Glutamatergic neuron (in vitro differentiated cells): ENCODE results near the gene TTC13. TPM values are rescaled to one million over a fixed set of nuclear protein-coding genes. Genes with fewer than 3 reads are reported as not detected.
"Not testable (repeated sequence)": the region's sequence is repeated elsewhere in the genome, so short reads cannot be mapped to it uniquely, and the experiment has no call there.

Experiments used
- DNase-seq: peaks from one replicate; pipeline ENCODE4 v3.0.0; 2022
- H3K27ac Mint-ChIP-seq: one replicate; pipeline ENCODE4 v1.8.0; 2020; ENCODE audit warnings: mild to moderate bottlenecking, mixed read lengths, inconsistent platforms; ENCODE audit not compliant: unreplicated experiment
- H3K27me3 Mint-ChIP-seq: one replicate; pipeline ENCODE4 v1.8.0; 2020; ENCODE audit warnings: mild to moderate bottlenecking, moderate library complexity, mixed read lengths, inconsistent platforms; ENCODE audit not compliant: unreplicated experiment
- H3K36me3 Mint-ChIP-seq: one replicate; pipeline ENCODE4 v1.8.0; 2020; ENCODE audit warnings: mild to moderate bottlenecking, mixed read lengths, inconsistent platforms; ENCODE audit not compliant: unreplicated experiment
- H3K4me1 Mint-ChIP-seq: one replicate; pipeline ENCODE4 v1.8.0; 2020; ENCODE audit warnings: mild to moderate bottlenecking, low read depth, mixed read lengths, inconsistent platforms; ENCODE audit not compliant: unreplicated experiment
- H3K4me3 Mint-ChIP-seq: one replicate; pipeline ENCODE4 v1.8.0; 2020; ENCODE audit warnings: mild to moderate bottlenecking, mixed read lengths, inconsistent platforms; ENCODE audit not compliant: unreplicated experiment
- H3K9me3 Mint-ChIP-seq: one replicate; pipeline ENCODE4 v1.8.0; 2020; ENCODE audit warnings: mild to moderate bottlenecking, moderate library complexity, mixed read lengths, inconsistent platforms; ENCODE audit not compliant: unreplicated experiment
- total RNA-seq: library from RNA; stranded (reverse); fragmentation: NEBNext Ultra II Directional; extraction: Animal tissue kit (Norgen Biotek cat#: 25700); gene quantifications from one replicate; pipeline ENCODE4 v1.2.1, GENCODE V29; 2021; ENCODE audit not compliant: unreplicated experiment
- TF ChIP-seq, protein P1 (sequence below): fragments of 200-600 bp; sonication (generic); IDR thresholded peaks from one replicate; pipeline ENCODE4 v1.5.0; 2021; ENCODE audit not compliant: partially characterized antibody, unreplicated experiment

Gene TTC13
- total RNA-seq, 1 donor from 2014 or later, result 25.1 TPM

DNA sequence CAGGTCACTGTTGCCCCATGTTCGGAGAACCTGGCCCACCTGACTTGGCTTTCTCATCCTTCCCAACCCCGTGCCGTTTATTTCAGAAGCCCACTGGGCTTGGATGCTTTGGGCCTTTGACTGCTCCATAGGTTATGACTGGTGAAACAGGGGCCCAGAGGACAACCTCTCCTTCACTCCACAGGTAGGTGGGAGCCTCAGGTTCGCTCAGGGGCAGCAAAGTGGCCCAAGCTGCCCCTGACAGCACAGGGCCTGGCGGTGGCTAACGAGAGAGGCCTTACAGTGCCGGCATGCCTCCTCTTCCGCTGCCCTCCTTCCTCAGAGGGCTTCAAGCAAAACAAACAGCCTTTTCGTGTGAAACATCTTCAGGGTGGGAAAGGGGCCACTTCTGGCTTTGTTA lies 44.5 kb upstream of the TTC13 start:
- TF ChIP-seq, protein P1, sequence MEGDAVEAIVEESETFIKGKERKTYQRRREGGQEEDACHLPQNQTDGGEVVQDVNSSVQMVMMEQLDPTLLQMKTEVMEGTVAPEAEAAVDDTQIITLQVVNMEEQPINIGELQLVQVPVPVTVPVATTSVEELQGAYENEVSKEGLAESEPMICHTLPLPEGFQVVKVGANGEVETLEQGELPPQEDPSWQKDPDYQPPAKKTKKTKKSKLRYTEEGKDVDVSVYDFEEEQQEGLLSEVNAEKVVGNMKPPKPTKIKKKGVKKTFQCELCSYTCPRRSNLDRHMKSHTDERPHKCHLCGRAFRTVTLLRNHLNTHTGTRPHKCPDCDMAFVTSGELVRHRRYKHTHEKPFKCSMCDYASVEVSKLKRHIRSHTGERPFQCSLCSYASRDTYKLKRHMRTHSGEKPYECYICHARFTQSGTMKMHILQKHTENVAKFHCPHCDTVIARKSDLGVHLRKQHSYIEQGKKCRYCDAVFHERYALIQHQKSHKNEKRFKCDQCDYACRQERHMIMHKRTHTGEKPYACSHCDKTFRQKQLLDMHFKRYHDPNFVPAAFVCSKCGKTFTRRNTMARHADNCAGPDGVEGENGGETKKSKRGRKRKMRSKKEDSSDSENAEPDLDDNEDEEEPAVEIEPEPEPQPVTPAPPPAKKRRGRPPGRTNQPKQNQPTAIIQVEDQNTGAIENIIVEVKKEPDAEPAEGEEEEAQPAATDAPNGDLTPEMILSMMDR, result no peak
- Mint-ChIP-seq H3K27ac (no peak overlapping the region), H3K4me3 (no peak overlapping the region), H3K36me3 (peaks cover 9% of the 10 kb centered on the region), H3K4me1 (no peaks in the 10 kb centered on the region), H3K9me3 (no peaks in the 10 kb centered on the region), H3K27me3 (peaks cover 2% of the 10 kb centered on the region)
- no peak for DNase-seq

DNA sequence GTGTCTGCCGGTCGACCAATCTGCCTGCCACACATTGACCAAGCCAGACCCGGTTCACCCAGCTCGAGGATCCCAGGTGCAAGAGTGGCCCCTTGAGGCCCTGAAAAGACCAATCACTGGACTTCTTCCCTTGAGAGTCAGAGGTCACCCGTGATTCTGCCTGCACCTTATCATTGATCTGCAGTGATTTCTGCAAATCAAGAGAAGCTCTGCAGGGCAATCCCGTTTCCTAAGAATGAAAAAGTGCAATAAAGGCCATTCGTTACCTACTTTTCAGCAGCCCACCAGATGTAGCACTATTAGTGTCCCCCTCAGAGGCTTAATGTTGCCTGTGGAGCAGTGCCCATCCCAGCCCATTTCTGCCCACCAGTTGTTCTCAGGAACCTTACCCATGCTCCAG lies 43.9 kb upstream of the TTC13 start:
- H3K4me3 Mint-ChIP-seq, H3K9me3 Mint-ChIP-seq, H3K4me1 Mint-ChIP-seq, H3K27me3 Mint-ChIP-seq, H3K36me3 Mint-ChIP-seq, H3K27ac Mint-ChIP-seq, DNase-seq: not testable (repeated sequence)

DNA sequence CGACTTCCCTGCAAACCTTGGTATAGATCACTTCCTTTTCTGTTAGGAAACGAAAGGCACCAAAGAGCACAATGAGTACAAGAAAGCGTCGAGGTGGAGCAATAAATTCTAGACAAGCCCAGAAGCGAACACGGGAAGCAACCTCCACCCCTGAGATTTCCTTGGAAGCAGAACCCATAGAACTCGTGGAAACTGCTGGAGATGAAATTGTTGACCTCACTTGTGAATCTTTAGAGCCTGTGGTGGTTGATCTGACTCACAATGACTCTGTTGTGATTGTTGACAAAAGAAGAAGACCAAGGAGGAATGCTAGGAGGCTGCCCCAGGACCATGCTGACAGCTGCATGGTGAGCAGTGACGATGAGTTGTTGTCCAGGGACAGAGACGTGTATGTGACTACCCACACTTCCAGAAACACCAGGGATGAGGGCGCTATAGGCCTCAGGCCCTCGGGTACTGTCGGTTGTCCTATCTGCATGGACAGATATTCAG lies 42.9 kb upstream of the TTC13 start:
- TF ChIP-seq, protein P1, result no peak
- no peaks in the 10 kb centered on the region for H3K4me1 Mint-ChIP-seq
- peaks cover 9% of the 10 kb centered on the region for H3K36me3 Mint-ChIP-seq
- no peaks in the 10 kb centered on the region for H3K9me3 Mint-ChIP-seq
- no peak overlapping the region for H3K4me3 Mint-ChIP-seq
- DNase-seq, result no peak
- H3K27ac Mint-ChIP-seq, result no peak overlapping the region
- peaks cover 2% of the 10 kb centered on the region for H3K27me3 Mint-ChIP-seq

DNA sequence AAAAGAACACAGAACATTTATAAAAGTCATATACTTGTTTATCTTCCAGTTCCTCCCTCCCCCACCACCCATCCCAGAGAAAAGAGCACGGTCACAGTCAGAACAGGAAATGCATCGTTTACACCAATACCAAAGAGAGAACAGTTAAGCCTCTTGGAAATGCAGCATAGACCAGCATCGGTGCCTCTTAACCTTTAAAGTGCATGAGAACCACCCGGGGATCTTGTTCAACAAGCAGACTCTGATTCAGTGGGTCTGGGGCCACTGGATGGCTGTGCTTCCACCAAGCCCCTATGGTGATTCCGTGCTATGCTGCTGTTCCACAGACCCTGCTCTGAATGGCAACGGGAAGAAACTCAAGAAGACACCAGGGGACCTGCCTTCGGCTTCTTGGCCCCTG lies 42.2 kb upstream of the TTC13 start:
- DNase-seq, result no peak
- Mint-ChIP-seq H3K36me3 (peaks cover 9% of the 10 kb centered on the region), H3K4me1 (no peaks in the 10 kb centered on the region), H3K27me3 (peaks cover 2% of the 10 kb centered on the region), H3K9me3 (no peaks in the 10 kb centered on the region), H3K4me3 (no peak overlapping the region), H3K27ac (no peak overlapping the region)
- TF ChIP-seq, protein P1, result no peak

DNA sequence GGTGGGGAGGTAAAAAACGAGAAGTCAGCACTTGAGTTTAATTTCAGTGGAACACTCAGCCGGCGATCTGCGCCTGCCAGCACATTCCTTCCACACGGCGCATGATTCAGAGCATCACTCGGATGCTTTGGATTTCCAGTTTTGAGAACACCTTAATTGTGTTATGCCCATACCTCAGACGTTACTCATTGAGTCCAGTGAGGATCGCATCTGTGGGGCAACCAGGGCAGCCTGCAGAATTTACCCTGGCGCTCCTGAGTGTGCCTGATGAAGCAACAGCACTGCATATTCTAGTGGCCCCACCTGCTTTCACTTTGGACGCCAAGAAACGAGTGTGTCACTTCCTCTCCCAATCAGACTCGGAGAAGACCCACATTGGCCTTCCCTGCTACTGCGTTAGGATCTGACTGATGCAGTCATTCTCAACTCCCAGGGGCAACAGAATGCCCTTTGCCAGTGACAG lies 41.5 kb upstream of the TTC13 start:
- TF ChIP-seq, protein P1, result no peak
- Mint-ChIP-seq H3K9me3 (no peaks in the 10 kb centered on the region), H3K27ac (no peak overlapping the region), H3K4me1 (no peaks in the 10 kb centered on the region), H3K4me3 (no peak overlapping the region), H3K36me3 (peaks cover 9% of the 10 kb centered on the region), H3K27me3 (no peaks in the 10 kb centered on the region)
- no peak for DNase-seq
